Smooth muscle cell (in vitro differentiated cells): Measurements from ENCODE around the gene FLCN. TPM values are rescaled to one million over a fixed set of nuclear protein-coding genes. Genes with fewer than 3 reads are reported as not detected.

Source experiments
- DNase-seq: peaks from one replicate; lab custom pipeline; 2025; ENCODE audit not compliant: unreplicated experiment; lab: John Stamatoyannopoulos, UW
- H2AFZ ChIP-seq: fragments of 200-600 bp; sonication (generic); 2 replicates; pipeline ENCODE4 v1.6.0; 2016; ENCODE audit warnings: antibody characterized with exemption, low read depth, mild to moderate bottlenecking
- H3F3A ChIP-seq: fragments of 200-600 bp; sonication (generic); 2 replicates; pipeline ENCODE4 v1.6.0; 2017; ENCODE audit warnings: antibody characterized with exemption, low read depth
- H3K27ac ChIP-seq: fragments of 200-600 bp; sonication (generic); 2 replicates; pipeline ENCODE4 v1.5.1; 2016; ENCODE audit warnings: low read depth, mild to moderate bottlenecking
- H3K27me3 ChIP-seq: fragments of 200-600 bp; sonication (generic); 2 replicates; pipeline ENCODE4 v1.6.1; 2016; ENCODE audit warnings: low read depth, mild to moderate bottlenecking
- H3K36me3 ChIP-seq: fragments of 200-600 bp; sonication (generic); 2 replicates; pipeline ENCODE4 v1.5.1; 2016; ENCODE audit warnings: low read depth
- H3K4me1 ChIP-seq: fragments of 200-600 bp; sonication (generic); 2 replicates; pipeline ENCODE4 v1.5.1; 2016; ENCODE audit warnings: low read depth
- H3K4me2 ChIP-seq: fragments of 200-600 bp; sonication (generic); 2 replicates; pipeline ENCODE4 v1.6.0; 2016; ENCODE audit warnings: mild to moderate bottlenecking
- H3K4me3 ChIP-seq: fragments of 200-600 bp; sonication (generic); 2 replicates; pipeline ENCODE4 v1.5.1; 2016; ENCODE audit warnings: mild to moderate bottlenecking
- H3K79me2 ChIP-seq: fragments of 200-600 bp; sonication (generic); 2 replicates; pipeline ENCODE4 v1.6.0; 2016; ENCODE audit warnings: low read depth, mild to moderate bottlenecking
- H3K9ac ChIP-seq: fragments of 200-600 bp; sonication (generic); 2 replicates; pipeline ENCODE4 v1.6.0; 2016; ENCODE audit warnings: low read depth
- H3K9me3 ChIP-seq: fragments of 200-600 bp; sonication (generic); replicated peaks from 2 replicates; pipeline ENCODE4 v1.5.1; 2016; ENCODE audit warnings: low read depth
- H4K20me1 ChIP-seq: fragments of 200-600 bp; sonication (generic); 2 replicates; pipeline ENCODE4 v1.6.0; 2016; ENCODE audit warnings: low read depth
- WGBS: methylation state at CpG from one replicate; pipeline ENCODE4 v1.1.7; 2016; ENCODE audit warnings: low lambda C conversion rate; 5-methylcytosine and 5-hydroxymethylcytosine counted together
- polyA plus RNA-seq: library from polyadenylated mRNA; unstranded; fragments of >200 nt; fragmentation: Nextera tagmentation; extraction: Ambion mirVana; gene quantifications from 2 replicates; pipeline ENCODE4 v1.2.1, GENCODE V29; 2016
- total RNA-seq: library from RNA; depleted of rRNA; stranded (reverse); fragments of >200 nt; gene quantifications from 2 replicates; pipeline ENCODE4 v1.2.3, GENCODE V29; 2014
- TF ChIP-seq, protein P1 (sequence below): fragments of 200-600 bp; sonication (generic); IDR thresholded peaks from 2 replicates; pipeline ENCODE4 v1.5.1; 2017; ENCODE audit warnings: borderline replicate concordance, mild to moderate bottlenecking, antibody characterized with exemption; ENCODE audit not compliant: insufficient read depth, poor library complexity, severe bottlenecking

FLCN gene
- total and polyA plus RNA-seq, 2 experiments from 2014 or later: 7.6 to 15.1 TPM

DNA sequence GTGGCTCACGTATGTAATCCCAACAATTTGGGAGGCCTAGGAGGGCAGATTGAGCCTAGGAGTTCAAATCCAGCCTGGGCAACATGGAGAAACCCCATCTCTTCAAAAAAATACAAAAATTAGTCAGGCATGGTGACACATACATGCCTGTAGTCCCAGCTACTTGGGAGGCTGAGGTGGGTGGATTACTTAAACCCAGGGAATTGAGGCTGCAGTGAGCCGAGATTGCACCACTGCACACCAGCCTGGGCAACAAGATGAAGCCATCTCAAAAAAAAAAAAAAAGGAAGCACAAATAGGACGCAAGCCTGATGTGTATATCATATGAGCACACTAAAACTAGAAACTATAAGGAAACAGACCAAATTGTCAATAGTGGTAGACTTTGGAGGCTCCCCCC, 17.1 kb upstream of the FLCN start:
- H3K4me1 ChIP-seq: no peaks in the 10 kb centered on the region
- no peak for DNase-seq
- H3K9me3 ChIP-seq: no peaks in the 10 kb centered on the region
- peaks cover 10% of the 10 kb centered on the region for H3K36me3 ChIP-seq
- H3K27ac ChIP-seq: no peak overlapping the region
- no peaks in the 10 kb centered on the region for H3F3A ChIP-seq
- H3K4me3 ChIP-seq: no peak overlapping the region
- no peak overlapping the region for H2AFZ ChIP-seq
- no peaks in the 10 kb centered on the region for H3K27me3 ChIP-seq
- WGBS: 74% methylated on average over 3 of the region's 3 CpGs
- no peak overlapping the region for H3K9ac ChIP-seq
- TF ChIP-seq, protein P1, sequence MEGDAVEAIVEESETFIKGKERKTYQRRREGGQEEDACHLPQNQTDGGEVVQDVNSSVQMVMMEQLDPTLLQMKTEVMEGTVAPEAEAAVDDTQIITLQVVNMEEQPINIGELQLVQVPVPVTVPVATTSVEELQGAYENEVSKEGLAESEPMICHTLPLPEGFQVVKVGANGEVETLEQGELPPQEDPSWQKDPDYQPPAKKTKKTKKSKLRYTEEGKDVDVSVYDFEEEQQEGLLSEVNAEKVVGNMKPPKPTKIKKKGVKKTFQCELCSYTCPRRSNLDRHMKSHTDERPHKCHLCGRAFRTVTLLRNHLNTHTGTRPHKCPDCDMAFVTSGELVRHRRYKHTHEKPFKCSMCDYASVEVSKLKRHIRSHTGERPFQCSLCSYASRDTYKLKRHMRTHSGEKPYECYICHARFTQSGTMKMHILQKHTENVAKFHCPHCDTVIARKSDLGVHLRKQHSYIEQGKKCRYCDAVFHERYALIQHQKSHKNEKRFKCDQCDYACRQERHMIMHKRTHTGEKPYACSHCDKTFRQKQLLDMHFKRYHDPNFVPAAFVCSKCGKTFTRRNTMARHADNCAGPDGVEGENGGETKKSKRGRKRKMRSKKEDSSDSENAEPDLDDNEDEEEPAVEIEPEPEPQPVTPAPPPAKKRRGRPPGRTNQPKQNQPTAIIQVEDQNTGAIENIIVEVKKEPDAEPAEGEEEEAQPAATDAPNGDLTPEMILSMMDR: no peak
- H3K4me2 ChIP-seq: no peak overlapping the region
- no peaks in the 10 kb centered on the region for H4K20me1 ChIP-seq
- H3K79me2 ChIP-seq: no peaks in the 10 kb centered on the region

DNA sequence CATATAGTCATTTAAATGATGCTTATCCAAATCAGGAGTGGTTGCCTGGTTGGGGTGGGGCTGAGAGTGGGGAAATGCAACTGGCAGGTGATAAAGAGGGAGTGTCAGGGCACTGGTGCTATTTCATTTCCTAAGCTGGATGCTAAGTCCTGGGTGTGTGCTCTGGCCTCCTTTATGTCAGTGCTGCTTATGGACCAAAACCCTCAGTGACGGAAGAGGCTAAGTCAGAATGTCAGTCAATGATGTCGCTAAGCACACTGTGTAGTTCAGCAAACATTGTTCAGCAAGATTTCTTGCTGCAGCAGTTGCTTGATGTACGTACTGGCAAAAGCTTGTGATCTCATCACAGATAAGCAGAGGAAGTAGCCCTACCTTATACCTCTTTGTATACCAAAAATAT, 16.4 kb upstream of the FLCN start:
- no peaks in the 10 kb centered on the region for H3K27me3 ChIP-seq
- H3K4me1 ChIP-seq: no peaks in the 10 kb centered on the region
- no peak overlapping the region for H3K27ac ChIP-seq
- H3K4me2 ChIP-seq: no peak overlapping the region
- no peaks in the 10 kb centered on the region for H3K9me3 ChIP-seq
- WGBS: 99% methylated on average over 3 of the region's 3 CpGs
- no peaks in the 10 kb centered on the region for H4K20me1 ChIP-seq
- no peaks in the 10 kb centered on the region for H3F3A ChIP-seq
- no peak overlapping the region for H3K9ac ChIP-seq
- H3K79me2 ChIP-seq: no peaks in the 10 kb centered on the region
- H3K4me3 ChIP-seq: no peak overlapping the region
- no peak for DNase-seq
- no peak overlapping the region for H2AFZ ChIP-seq
- peaks cover 6% of the 10 kb centered on the region for H3K36me3 ChIP-seq
- TF ChIP-seq, protein P1: no peak

DNA sequence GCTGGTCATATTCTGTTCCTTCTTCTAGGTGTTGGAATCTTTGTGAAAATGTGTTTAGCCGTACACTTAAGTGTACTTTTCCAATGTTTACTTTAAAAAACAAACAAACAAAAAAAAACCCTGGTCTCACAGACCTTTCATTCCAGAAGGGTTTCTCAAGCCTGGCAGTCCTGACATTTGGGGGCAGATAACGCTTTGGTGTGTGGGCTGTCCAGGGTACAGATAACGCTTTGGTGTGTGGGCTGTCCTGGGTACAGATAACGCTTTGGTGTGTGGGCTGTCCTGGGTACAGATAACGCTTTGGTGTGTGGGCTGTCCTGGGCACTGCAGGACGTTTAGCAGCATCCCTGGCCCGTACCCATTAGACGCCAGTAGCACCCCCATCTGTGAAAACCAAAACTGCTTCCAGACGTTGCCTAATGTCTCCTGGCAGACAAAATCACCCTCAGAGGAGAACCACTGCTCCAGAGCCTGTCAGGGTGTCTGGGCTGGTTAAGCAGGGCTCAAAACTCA, 15.2 kb upstream of the FLCN start:
- TF ChIP-seq, protein P1: no peak
- WGBS: 68% methylated on average over 8 of the region's 9 CpGs
- Histone ChIP-seq H3K4me3 (no peak overlapping the region), H3K4me2 (no peak overlapping the region), H3K27me3 (no peaks in the 10 kb centered on the region), H3K4me1 (no peaks in the 10 kb centered on the region), H2AFZ (no peak overlapping the region), H3K9me3 (no peaks in the 10 kb centered on the region), H3F3A (no peaks in the 10 kb centered on the region), H3K9ac (no peak overlapping the region), H3K36me3 (no peaks in the 10 kb centered on the region), H3K27ac (no peak overlapping the region), H3K79me2 (no peaks in the 10 kb centered on the region), H4K20me1 (no peaks in the 10 kb centered on the region)
- DNase-seq: no peak

DNA sequence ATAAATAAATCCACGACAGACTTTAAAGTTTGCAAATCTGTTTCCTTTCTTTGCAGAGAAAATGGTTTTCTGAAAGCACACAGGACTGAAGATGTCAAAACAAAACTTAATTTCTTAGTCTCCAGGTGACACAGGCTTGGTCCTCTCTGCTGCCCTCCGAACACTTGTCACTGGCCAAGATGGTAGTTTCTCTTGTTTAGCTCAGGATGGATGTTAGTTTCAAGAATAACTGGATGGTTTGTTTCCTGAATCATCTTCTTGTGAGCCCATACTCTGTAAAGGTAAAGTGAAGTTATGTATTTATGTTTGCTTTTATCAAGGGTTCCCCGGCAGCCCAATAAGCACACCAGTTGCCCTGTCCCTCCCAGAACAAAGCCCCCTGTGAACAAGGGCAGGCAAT, 9.9 kb upstream of the FLCN start:
- 92% methylated on average over 3 of the region's 3 CpGs for WGBS
- Histone ChIP-seq H2AFZ (no peak overlapping the region), H3K4me2 (no peak overlapping the region), H4K20me1 (no peaks in the 10 kb centered on the region), H3K4me3 (no peak overlapping the region), H3K27ac (no peak overlapping the region), H3F3A (peaks cover 4% of the 10 kb centered on the region), H3K27me3 (no peaks in the 10 kb centered on the region), H3K79me2 (no peaks in the 10 kb centered on the region), H3K4me1 (no peaks in the 10 kb centered on the region), H3K9me3 (no peaks in the 10 kb centered on the region), H3K9ac (no peak overlapping the region), H3K36me3 (peaks cover 11% of the 10 kb centered on the region)
- DNase-seq: no peak
- TF ChIP-seq, protein P1: no peak
